K562 treated with DMSO at 1 percent for 12 hours (cell line): ENCODE measurements around the gene PADI3. TPM values are rescaled to one million over a fixed set of nuclear protein-coding genes. Genes with fewer than 3 reads are reported as not detected.

Source experiments
- total RNA-seq: library from RNA; unstranded; fragments of 300-600 nt; gene quantifications from 2 replicates; pipeline ENCODE4 v1.2.3, GENCODE V29; 2022; ENCODE audit not compliant: insufficient read depth

Gene PADI3, protein sequence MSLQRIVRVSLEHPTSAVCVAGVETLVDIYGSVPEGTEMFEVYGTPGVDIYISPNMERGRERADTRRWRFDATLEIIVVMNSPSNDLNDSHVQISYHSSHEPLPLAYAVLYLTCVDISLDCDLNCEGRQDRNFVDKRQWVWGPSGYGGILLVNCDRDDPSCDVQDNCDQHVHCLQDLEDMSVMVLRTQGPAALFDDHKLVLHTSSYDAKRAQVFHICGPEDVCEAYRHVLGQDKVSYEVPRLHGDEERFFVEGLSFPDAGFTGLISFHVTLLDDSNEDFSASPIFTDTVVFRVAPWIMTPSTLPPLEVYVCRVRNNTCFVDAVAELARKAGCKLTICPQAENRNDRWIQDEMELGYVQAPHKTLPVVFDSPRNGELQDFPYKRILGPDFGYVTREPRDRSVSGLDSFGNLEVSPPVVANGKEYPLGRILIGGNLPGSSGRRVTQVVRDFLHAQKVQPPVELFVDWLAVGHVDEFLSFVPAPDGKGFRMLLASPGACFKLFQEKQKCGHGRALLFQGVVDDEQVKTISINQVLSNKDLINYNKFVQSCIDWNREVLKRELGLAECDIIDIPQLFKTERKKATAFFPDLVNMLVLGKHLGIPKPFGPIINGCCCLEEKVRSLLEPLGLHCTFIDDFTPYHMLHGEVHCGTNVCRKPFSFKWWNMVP
- total RNA-seq, result 0.19 TPM in 1 of 2 replicates, not detected in the other

DNA sequence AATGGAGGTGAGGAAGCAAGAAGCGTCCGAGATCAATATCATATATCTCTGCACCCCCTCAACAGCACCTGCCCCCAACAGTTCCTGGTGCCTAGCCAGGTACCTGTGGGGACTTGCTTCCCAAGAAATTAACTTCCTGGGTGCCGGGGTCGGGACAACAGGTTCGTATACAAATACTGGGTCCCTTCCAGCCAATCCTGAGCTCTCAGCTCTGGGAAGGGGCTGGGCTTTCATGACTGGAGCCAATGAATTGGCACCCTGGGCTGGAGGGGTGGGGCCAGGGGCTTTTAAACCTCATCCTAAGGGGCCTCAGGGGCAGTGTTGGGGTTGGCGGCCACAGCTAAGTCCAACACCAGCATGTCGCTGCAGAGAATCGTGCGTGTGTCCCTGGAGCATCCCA is at the start of gene PADI3:
Gene PADI3 (plus strand): TSS at position 318 of the 400 bp plus-strand sequence. CDS start 40 bp downstream, at position 358.

DNA sequence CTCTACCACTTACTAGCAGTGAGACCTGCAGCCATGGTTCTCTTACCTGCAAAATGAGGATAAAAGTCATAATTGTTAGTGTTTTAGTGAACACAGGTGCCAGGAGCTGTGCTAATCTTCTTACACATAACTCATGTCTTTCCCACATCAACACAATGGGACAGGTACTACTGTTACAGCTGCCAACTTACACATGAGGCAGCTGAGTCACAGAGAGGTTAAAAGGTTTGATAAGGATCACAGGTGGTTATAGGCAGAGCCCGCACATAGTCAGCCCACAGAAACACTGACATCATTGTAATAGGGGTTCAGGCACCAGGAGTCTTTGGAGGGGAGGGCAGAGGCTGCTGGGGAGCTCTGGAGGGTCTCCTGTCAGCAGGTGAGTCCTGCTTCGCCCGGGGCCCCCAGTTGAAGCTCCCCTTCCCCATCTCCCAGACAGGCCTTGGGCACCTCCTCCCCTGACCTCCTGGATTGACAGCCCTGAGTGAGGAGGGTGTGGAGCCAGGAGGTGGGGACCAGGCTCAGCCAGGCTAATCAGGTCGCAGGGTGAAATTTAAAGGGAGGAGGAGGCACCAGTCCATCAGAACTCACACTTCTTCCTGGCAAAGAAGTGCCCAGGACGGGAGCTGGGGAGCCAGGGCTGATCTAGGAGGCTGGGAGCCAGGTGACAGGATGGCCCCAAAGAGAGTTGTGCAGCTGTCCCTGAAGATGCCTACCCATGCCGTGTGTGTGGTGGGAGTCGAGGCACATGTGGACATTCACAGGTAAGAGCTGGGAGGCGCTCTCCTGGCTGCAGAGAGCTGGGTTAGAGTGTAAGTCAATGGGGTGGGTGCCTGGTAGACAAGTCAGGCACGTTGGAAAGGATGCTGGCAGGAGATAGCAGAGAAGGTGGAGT is 44.1 kb upstream of the PADI3 start, which contains the start of gene PADI1:
Gene PADI1 (plus strand): TSS at position 583 of the 895 bp plus-strand sequence. CDS start 90 bp downstream, at position 673.

DNA sequence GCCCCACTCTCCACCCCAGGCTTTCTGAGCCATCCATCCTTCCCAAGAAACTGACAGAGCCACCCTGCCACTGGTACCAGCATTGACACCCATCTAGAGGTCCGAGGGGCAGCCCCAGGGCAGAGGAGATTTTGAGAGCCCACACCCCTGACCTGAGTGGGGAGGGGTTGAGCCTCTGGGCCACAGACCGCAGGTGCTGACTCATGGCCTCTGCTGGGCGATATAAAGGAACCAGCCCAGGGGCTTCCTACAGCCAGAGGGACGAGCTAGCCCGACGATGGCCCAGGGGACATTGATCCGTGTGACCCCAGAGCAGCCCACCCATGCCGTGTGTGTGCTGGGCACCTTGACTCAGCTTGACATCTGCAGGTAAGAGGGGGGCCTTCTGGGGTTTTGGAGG is 59.0 kb downstream of the PADI3 start, which contains the start of gene PADI4:
Gene PADI4 (plus strand): TSS at position 252 of the 400 bp plus-strand sequence. CDS start 26 bp downstream, at position 278.

Other genes starting within 250 kb of the PADI3 start
- gene ATP13A2, start 237.2 kb upstream of the PADI3 start, total RNA-seq, result 49.8 and 75.6 TPM in 2 replicates
- 199 and 204 TPM in 2 replicates for gene SDHB, start 195.1 kb upstream of the PADI3 start, total RNA-seq
- not detected in 2 replicates for gene PADI2, start 129.6 kb upstream of the PADI3 start, total RNA-seq
- 0.15 TPM in 1 of 2 replicates, not detected in the other for gene PADI1, start 44.0 kb upstream of the PADI3 start, total RNA-seq
- not detected in 2 replicates for gene PADI4, start 59.1 kb downstream of the PADI3 start, total RNA-seq
- gene PADI6, start 123.1 kb downstream of the PADI3 start, total RNA-seq, result not detected in 2 replicates
- 66.3 and 105 TPM in 2 replicates for gene RCC2, start 190.6 kb downstream of the PADI3 start, total RNA-seq